H9 (cell line): ENCODE results near the gene GDPGP1. TPM values are rescaled to one million over a fixed set of nuclear protein-coding genes. Genes with fewer than 3 reads are reported as not detected.

ENCODE experiments used
- DNase-seq: peaks from one replicate; pipeline ENCODE4 v3.0.0-alpha.2; 2017
- H2AFZ ChIP-seq: one replicate; pipeline ENCODE4 v1.6.1; 2013; ENCODE audit warnings: mild to moderate bottlenecking, low read length, control low read depth, moderate library complexity
- H2AK5ac ChIP-seq: 2 replicates; pipeline ENCODE4 v1.6.1; 2013; ENCODE audit warnings: low read length, control low read depth, mixed read lengths; ENCODE audit not compliant: insufficient read length
- H2BK120ac ChIP-seq: one replicate; pipeline ENCODE4 v1.6.1; 2013; ENCODE audit warnings: low read depth, mild to moderate bottlenecking, low read length, control low read depth, inconsistent platforms; ENCODE audit not compliant: poor library complexity, severe bottlenecking
- H2BK12ac ChIP-seq: 2 replicates; pipeline ENCODE4 v1.6.1; 2013; ENCODE audit warnings: low read length, control low read depth, mixed read lengths, low read depth; ENCODE audit not compliant: insufficient read length
- H2BK15ac ChIP-seq: 2 replicates; pipeline ENCODE4 v1.6.1; 2013; ENCODE audit warnings: low read depth, low read length, control low read depth
- H2BK20ac ChIP-seq: one replicate; pipeline ENCODE4 v1.6.1; 2013; ENCODE audit warnings: low read depth, mild to moderate bottlenecking, low read length, control low read depth, inconsistent platforms; ENCODE audit not compliant: poor library complexity, severe bottlenecking
- H2BK5ac ChIP-seq: 2 replicates; pipeline ENCODE4 v1.6.1; 2013; ENCODE audit warnings: low read length, control low read depth, mixed read lengths; ENCODE audit not compliant: insufficient read length
- H3K14ac ChIP-seq: 2 replicates; pipeline ENCODE4 v1.6.1; 2013; ENCODE audit warnings: low read length, control low read depth; ENCODE audit not compliant: insufficient read depth
- H3K18ac ChIP-seq: 2 replicates; pipeline ENCODE4 v1.6.1; 2013; ENCODE audit warnings: low read depth, mild to moderate bottlenecking, mixed read lengths, low read length, control low read depth; ENCODE audit not compliant: insufficient read length
- H3K23ac ChIP-seq: 2 replicates; pipeline ENCODE4 v1.6.1; 2013; ENCODE audit warnings: low read length, control low read depth, mixed read lengths, low read depth; ENCODE audit not compliant: insufficient read length
- H3K23me2 ChIP-seq: 2 replicates; pipeline ENCODE4 v1.6.1; 2013; ENCODE audit warnings: low read depth, mild to moderate bottlenecking, mixed read lengths, low read length, control low read depth; ENCODE audit not compliant: insufficient read length, poor library complexity, severe bottlenecking
- H3K27ac ChIP-seq: 2 replicates; pipeline ENCODE4 v1.5.1; 2013; ENCODE audit warnings: low read length, control low read depth, mixed read lengths, low read depth; ENCODE audit not compliant: insufficient read length
- H3K27me3 ChIP-seq: 2 replicates; pipeline ENCODE4 v1.6.1; 2013; ENCODE audit warnings: low read length, control low read depth, inconsistent platforms; ENCODE audit not compliant: insufficient read depth
- H3K4ac ChIP-seq: 2 replicates; pipeline ENCODE4 v1.6.1; 2013; ENCODE audit warnings: low read depth, mild to moderate bottlenecking, control low read depth, inconsistent platforms, low read length, moderate library complexity
- H3K4me1 ChIP-seq: 2 replicates; pipeline ENCODE4 v1.6.1; 2013; ENCODE audit warnings: low read length, control low read depth, inconsistent platforms; ENCODE audit not compliant: insufficient read depth
- H3K4me2 ChIP-seq: 2 replicates; pipeline ENCODE4 v1.6.1; 2013; ENCODE audit warnings: low read length, control low read depth, mixed read lengths; ENCODE audit not compliant: insufficient read length, insufficient read depth
- H3K56ac ChIP-seq: 2 replicates; pipeline ENCODE4 v1.6.1; 2013; ENCODE audit warnings: low read depth, mild to moderate bottlenecking, mixed read lengths, low read length, control low read depth; ENCODE audit not compliant: insufficient read length
- H3K79me1 ChIP-seq: 2 replicates; pipeline ENCODE4 v1.6.1; 2013; ENCODE audit warnings: low read depth, mild to moderate bottlenecking, moderate library complexity, low read length, control low read depth, inconsistent platforms; ENCODE audit not compliant: insufficient read depth, poor library complexity, severe bottlenecking
- H3K79me2 ChIP-seq: 2 replicates; pipeline ENCODE4 v1.6.1; 2013; ENCODE audit warnings: low read length, control low read depth, inconsistent platforms; ENCODE audit not compliant: insufficient read depth
- H3K9ac ChIP-seq: 2 replicates; pipeline ENCODE4 v1.6.1; 2013; ENCODE audit warnings: low read length, control low read depth, mixed read lengths; ENCODE audit not compliant: insufficient read length; ENCODE audit errors: extremely low read depth
- H3K9me3 ChIP-seq: one replicate; pipeline ENCODE4 v1.6.1; 2013; ENCODE audit warnings: low read depth, low read length, inconsistent platforms; ENCODE audit not compliant: control insufficient read depth
- H3T11ph ChIP-seq: one replicate; pipeline ENCODE4 v1.6.1; 2013; ENCODE audit warnings: mild to moderate bottlenecking, low read length, control low read depth, inconsistent platforms
- H4K20me1 ChIP-seq: one replicate; pipeline ENCODE4 v1.6.1; 2013; ENCODE audit not compliant: control insufficient read depth, insufficient read length, insufficient read depth
- H4K5ac ChIP-seq: 2 replicates; pipeline ENCODE4 v1.6.1; 2013; ENCODE audit warnings: low read depth, mild to moderate bottlenecking, mixed read lengths, low read length, control low read depth; ENCODE audit not compliant: insufficient read length
- H4K8ac ChIP-seq: replicated peaks from 2 replicates; pipeline ENCODE4 v1.6.1; 2013; ENCODE audit warnings: low read length, control low read depth, mixed read lengths, low read depth; ENCODE audit not compliant: insufficient read length
- H4K91ac ChIP-seq: 2 replicates; pipeline ENCODE4 v1.6.1; 2013; ENCODE audit warnings: low read depth, mild to moderate bottlenecking, moderate library complexity, mixed read lengths, low read length, control low read depth; ENCODE audit not compliant: insufficient read length
- H3K27ac Mint-ChIP-seq, 3 experiments: 2 replicates in 2 of 3; 3 replicates in 1 of 3; pipeline ENCODE4 v1.8.0; 2020 to 2021; ENCODE audit warnings: mixed read lengths in 3 of 3, mild to moderate bottlenecking in 1 of 3, moderate library complexity in 1 of 3
- H3K27me3 Mint-ChIP-seq: 2 replicates; pipeline ENCODE4 v1.8.0; 2021; ENCODE audit warnings: low read depth, mild to moderate bottlenecking, moderate library complexity, mixed read lengths
- H3K36me3 Mint-ChIP-seq, 3 experiments: 2 replicates in 2 of 3; 3 replicates in 1 of 3; pipeline ENCODE4 v1.8.0; 2020 to 2021; ENCODE audit warnings: low read depth in 3 of 3, mixed read lengths in 3 of 3; ENCODE audit not compliant: insufficient read depth in 1 of 3
- H3K4me1 Mint-ChIP-seq, 2 experiments: 2 replicates each; pipeline ENCODE4 v1.8.0; 2020; ENCODE audit warnings: mixed read lengths in 2 of 2
- H3K4me3 Mint-ChIP-seq, 2 experiments: 2 replicates in 1 of 2; 3 replicates in 1 of 2; pipeline ENCODE4 v1.8.0; 2020 to 2021; ENCODE audit warnings: mild to moderate bottlenecking in 2 of 2, mixed read lengths in 2 of 2, moderate library complexity in 1 of 2
- H3K9me3 Mint-ChIP-seq, 2 experiments: 2 replicates in 1 of 2; 3 replicates in 1 of 2; pipeline ENCODE4 v1.8.0; 2020; ENCODE audit warnings: mild to moderate bottlenecking in 2 of 2, mixed read lengths in 2 of 2, moderate library complexity in 1 of 2
- CTCF ChIP-seq: fragments of 200-600 bp; sonication (generic); conservative IDR thresholded peaks from 3 replicates; pipeline ENCODE4 v1.8.0; 2021; ENCODE audit warnings: antibody characterized with exemption, mild to moderate bottlenecking
- WGBS: extraction: QIAGEN DNeasy Blood & Tissue Kit; methylation state at CpG from one replicate; pipeline ENCODE4 v1.1.7; 2013; ENCODE audit warnings: missing lambda C conversion rate, low lambda C conversion rate, mixed read lengths; ENCODE audit not compliant: insufficient read length; ENCODE audit errors: extremely low coverage; 5-methylcytosine and 5-hydroxymethylcytosine counted together
- total RNA-seq: library from RNA; stranded (reverse); gene quantifications from 2 replicates; pipeline ENCODE4 v1.2.1, GENCODE V29; 2021

The GDPGP1 gene
- total RNA-seq, 1 experiment from 2014 or later = 6.7 TPM

GRCh38 chr15:90210593-90210992, 23.4 kb upstream of the GDPGP1 start:
- H3K4me2 ChIP-seq = no peak overlapping the region
- H2AFZ ChIP-seq = no peak overlapping the region
- H2BK15ac ChIP-seq = no peak overlapping the region
- Mint-ChIP-seq H3K4me3 (no peak overlapping the region), H3K4me1 (peaks cover 8 to 14% of the 10 kb centered on the region in 2 experiments), H3K36me3 (peaks cover 11 to 22% (median 17%) of the 10 kb centered on the region in 3 experiments; a peak in 5 of 7 replicates), H3K27me3 (no peaks in the 10 kb centered on the region), H3K27ac (peak overlapping the region in 2 of 3 experiments; percentile 55 to 92; a peak in 6 of 7 replicates), H3K9me3 (no peaks in the 10 kb centered on the region)
- H4K5ac ChIP-seq = no peak overlapping the region
- no peak overlapping the region for H3K4ac ChIP-seq
- H2AK5ac ChIP-seq = no peak overlapping the region
- no peak overlapping the region for H3K9ac ChIP-seq
- H2BK120ac ChIP-seq = no peak overlapping the region
- H3K4me1 ChIP-seq = no peaks in the 10 kb centered on the region
- no peak overlapping the region for H2BK12ac ChIP-seq
- no peak overlapping the region for H2BK5ac ChIP-seq
- TF ChIP-seq CTCF = no peak
- DNase-seq = no peak
- peaks cover 4% of the 10 kb centered on the region for H3K23me2 ChIP-seq
- H3K23ac ChIP-seq = no peak overlapping the region
- no peak overlapping the region for H3T11ph ChIP-seq
- no CpG with 5 or more reads among the region's 8 CpGs for WGBS
- no peak overlapping the region for H2BK20ac ChIP-seq
- H4K91ac ChIP-seq = no peak overlapping the region
- no peak overlapping the region for H3K27ac ChIP-seq
- H3K79me2 ChIP-seq = peaks cover 3% of the 10 kb centered on the region; the same call in 1 of the 2 replicates
- H3K9me3 ChIP-seq = no peaks in the 10 kb centered on the region
- H4K20me1 ChIP-seq = no peaks in the 10 kb centered on the region
- no peak overlapping the region for H4K8ac ChIP-seq
- no peaks in the 10 kb centered on the region for H3K27me3 ChIP-seq
- no peak overlapping the region; the same call in 1 of the 2 replicates for H3K14ac ChIP-seq
- no peak overlapping the region for H3K18ac ChIP-seq
- H3K79me1 ChIP-seq = no peaks in the 10 kb centered on the region
- H3K56ac ChIP-seq = no peak overlapping the region
